ENCODE results near the gene RNF2. TPM values are rescaled to one million over a fixed set of nuclear protein-coding genes. Genes with fewer than 3 reads are reported as not detected.

Gene RNF2
- total RNA-seq, 1 experiment from 2014 or later: 32.8 TPM

DNA sequence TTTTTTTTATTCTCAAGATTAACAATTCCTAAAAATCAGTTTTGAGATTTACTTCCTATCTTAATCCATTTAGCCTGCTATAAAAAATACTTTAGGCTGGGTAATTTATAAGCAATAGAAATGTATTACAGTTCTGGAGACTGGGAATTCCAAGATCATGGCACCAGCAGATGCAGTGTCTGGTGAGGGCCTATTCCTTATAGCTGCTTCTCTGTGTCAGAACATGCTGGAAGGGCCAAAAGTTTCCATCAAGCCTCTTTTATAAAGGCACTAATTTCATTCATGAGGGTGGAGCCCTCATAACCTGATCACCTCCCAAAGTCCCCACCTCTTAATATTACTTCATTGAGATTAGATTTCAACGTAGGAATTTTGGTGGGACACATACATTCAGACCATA, 41.7 kb downstream of the RNF2 start:
- intact Hi-C loops (cut with micrococcal nuclease; ENCODE audit: unreplicated experiment) (no loop called here), in situ Hi-C loops (cut with HindIII; ENCODE audit: low pct_unique_long_range_greater_than_20kb, low sequenced_read_pairs) (no loop called here)
- Histone ChIP-seq H3K27me3 (ENCODE audit: control insufficient read depth, insufficient read depth, low read length) (no peaks in the 10 kb centered on the region), H3K9me3 (ENCODE audit: control insufficient read depth, insufficient read depth, low read depth, low read length) (no peaks in the 10 kb centered on the region), H3K4me1 (ENCODE audit: control insufficient read depth, insufficient read depth, low read length) (no peaks in the 10 kb centered on the region), H3K27ac (ENCODE audit: low read length) (no peak overlapping the region), H3K36me3 (ENCODE audit: control insufficient read depth, insufficient read depth, low read length) (peaks cover 5% of the 10 kb centered on the region), H3K4me3 (ENCODE audit: low read depth in 2 of 2, low read length in 2 of 2) (no peak overlapping the region)
- TF ChIP-seq, protein P1, sequence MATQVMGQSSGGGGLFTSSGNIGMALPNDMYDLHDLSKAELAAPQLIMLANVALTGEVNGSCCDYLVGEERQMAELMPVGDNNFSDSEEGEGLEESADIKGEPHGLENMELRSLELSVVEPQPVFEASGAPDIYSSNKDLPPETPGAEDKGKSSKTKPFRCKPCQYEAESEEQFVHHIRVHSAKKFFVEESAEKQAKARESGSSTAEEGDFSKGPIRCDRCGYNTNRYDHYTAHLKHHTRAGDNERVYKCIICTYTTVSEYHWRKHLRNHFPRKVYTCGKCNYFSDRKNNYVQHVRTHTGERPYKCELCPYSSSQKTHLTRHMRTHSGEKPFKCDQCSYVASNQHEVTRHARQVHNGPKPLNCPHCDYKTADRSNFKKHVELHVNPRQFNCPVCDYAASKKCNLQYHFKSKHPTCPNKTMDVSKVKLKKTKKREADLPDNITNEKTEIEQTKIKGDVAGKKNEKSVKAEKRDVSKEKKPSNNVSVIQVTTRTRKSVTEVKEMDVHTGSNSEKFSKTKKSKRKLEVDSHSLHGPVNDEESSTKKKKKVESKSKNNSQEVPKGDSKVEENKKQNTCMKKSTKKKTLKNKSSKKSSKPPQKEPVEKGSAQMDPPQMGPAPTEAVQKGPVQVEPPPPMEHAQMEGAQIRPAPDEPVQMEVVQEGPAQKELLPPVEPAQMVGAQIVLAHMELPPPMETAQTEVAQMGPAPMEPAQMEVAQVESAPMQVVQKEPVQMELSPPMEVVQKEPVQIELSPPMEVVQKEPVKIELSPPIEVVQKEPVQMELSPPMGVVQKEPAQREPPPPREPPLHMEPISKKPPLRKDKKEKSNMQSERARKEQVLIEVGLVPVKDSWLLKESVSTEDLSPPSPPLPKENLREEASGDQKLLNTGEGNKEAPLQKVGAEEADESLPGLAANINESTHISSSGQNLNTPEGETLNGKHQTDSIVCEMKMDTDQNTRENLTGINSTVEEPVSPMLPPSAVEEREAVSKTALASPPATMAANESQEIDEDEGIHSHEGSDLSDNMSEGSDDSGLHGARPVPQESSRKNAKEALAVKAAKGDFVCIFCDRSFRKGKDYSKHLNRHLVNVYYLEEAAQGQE (IDR thresholded peaks at IDR 0.05; ENCODE audit: insufficient read depth in 1 of 2, low read depth in 2 of 2, low read length in 1 of 2): no peak
- TF ChIP-seq, protein P2, sequence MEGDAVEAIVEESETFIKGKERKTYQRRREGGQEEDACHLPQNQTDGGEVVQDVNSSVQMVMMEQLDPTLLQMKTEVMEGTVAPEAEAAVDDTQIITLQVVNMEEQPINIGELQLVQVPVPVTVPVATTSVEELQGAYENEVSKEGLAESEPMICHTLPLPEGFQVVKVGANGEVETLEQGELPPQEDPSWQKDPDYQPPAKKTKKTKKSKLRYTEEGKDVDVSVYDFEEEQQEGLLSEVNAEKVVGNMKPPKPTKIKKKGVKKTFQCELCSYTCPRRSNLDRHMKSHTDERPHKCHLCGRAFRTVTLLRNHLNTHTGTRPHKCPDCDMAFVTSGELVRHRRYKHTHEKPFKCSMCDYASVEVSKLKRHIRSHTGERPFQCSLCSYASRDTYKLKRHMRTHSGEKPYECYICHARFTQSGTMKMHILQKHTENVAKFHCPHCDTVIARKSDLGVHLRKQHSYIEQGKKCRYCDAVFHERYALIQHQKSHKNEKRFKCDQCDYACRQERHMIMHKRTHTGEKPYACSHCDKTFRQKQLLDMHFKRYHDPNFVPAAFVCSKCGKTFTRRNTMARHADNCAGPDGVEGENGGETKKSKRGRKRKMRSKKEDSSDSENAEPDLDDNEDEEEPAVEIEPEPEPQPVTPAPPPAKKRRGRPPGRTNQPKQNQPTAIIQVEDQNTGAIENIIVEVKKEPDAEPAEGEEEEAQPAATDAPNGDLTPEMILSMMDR (IDR thresholded peaks at IDR 0.05): no peak
- TF ChIP-seq TCF7L2 (IDR thresholded peaks at IDR 0.05; ENCODE audit: low read depth, low read length) (no peak), POLR2AphosphoS5 (IDR thresholded peaks at IDR 0.05; ENCODE audit: low read depth, low read length) (no peak), SIN3A (IDR thresholded peaks at IDR 0.05; ENCODE audit: borderline replicate concordance, insufficient read depth, low read depth, low read length) (no peak)
- ATAC-seq (no peak), DNase-seq (ENCODE audit: low read depth, low spot score) (no peak)
- no TSS peak for BruUV-seq (replicated peaks)
- ChIA-PET POLR2A (interaction anchor here (0.6 kb wide), 1 partner anchor 151 kb away, joined by 6 read pairs; no protein-coding TSS in a partner anchor), CTCF (no interaction called here)

DNA sequence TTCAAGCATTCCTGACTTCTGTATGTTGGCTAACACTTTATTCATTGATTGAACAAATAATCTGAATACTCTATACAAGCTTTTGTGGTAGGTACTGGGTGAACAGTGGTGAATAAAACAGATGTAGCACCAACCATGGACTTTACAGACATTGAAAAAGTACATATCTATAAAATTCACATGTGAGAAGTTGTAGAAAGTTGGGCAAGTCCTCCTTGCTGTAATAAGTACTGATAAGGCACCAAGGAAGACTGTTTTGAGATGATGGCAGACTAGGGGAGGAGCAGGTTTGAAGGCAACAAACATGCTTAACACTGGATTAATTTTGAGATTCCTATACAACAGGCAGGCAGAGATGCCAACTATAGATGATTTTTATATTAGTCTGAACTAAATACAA, 42.4 kb downstream of the RNF2 start:
- H3K27ac ChIP-seq (ENCODE audit: low read length): no peak overlapping the region
- no peaks in the 10 kb centered on the region for H3K4me1 ChIP-seq (ENCODE audit: control insufficient read depth, insufficient read depth, low read length)
- no peak for DNase-seq (ENCODE audit: low read depth, low spot score)
- ChIA-PET POLR2A (no interaction called here), CTCF (interaction anchor here (0.7 kb wide), 1 partner anchor 10 kb away, joined by 3 read pairs; no protein-coding TSS in a partner anchor)
- peaks cover 5% of the 10 kb centered on the region for H3K36me3 ChIP-seq (ENCODE audit: control insufficient read depth, insufficient read depth, low read length)
- H3K9me3 ChIP-seq (ENCODE audit: control insufficient read depth, insufficient read depth, low read depth, low read length): no peaks in the 10 kb centered on the region
- no TSS peak for BruUV-seq (replicated peaks)
- no peak for TF ChIP-seq TCF7L2 (IDR thresholded peaks at IDR 0.05; ENCODE audit: low read depth, low read length)
- no peak for TF ChIP-seq POLR2AphosphoS5 (IDR thresholded peaks at IDR 0.05; ENCODE audit: low read depth, low read length)
- TF ChIP-seq, protein P2 (IDR thresholded peaks at IDR 0.05): no peak
- TF ChIP-seq, protein P1 (IDR thresholded peaks at IDR 0.05; ENCODE audit: insufficient read depth in 1 of 2, low read depth in 2 of 2, low read length in 1 of 2): no peak
- TF ChIP-seq SIN3A (IDR thresholded peaks at IDR 0.05; ENCODE audit: borderline replicate concordance, insufficient read depth, low read depth, low read length): no peak
- intact Hi-C loops (cut with micrococcal nuclease; ENCODE audit: unreplicated experiment) (no loop called here), in situ Hi-C loops (cut with HindIII; ENCODE audit: low pct_unique_long_range_greater_than_20kb, low sequenced_read_pairs) (no loop called here)
- ATAC-seq: no peak
- no peaks in the 10 kb centered on the region for H3K27me3 ChIP-seq (ENCODE audit: control insufficient read depth, insufficient read depth, low read length)
- no peak overlapping the region for H3K4me3 ChIP-seq (ENCODE audit: low read depth in 2 of 2, low read length in 2 of 2)
